GM12878 (cell line): Measurements from ENCODE around the gene OPRD1. TPM values are rescaled to one million over a fixed set of nuclear protein-coding genes. Genes with fewer than 3 reads are reported as not detected.

Experiments
- ATAC-seq: fragments of 200-7000 bp; cut with Tn5 transposase; 3 replicates; pipeline ENCODE4 v1.9.1; 2020; ENCODE audit warnings: mild to moderate bottlenecking, moderate library complexity
- BruUV-seq: library from RNA; stranded (reverse); fragments of 400-500 nt; replicated peaks from 2 replicates; lab custom pipeline; 2021; lab: Mats Ljungman, UMichigan
- CTCF ChIA-PET: fragments of 300-600 bp; sonication (Branson Sonifier 250); formaldehyde crosslinking; extraction: SDS; loops from one replicate; lab custom pipeline; 2021; ENCODE audit warnings: inconsistent platforms; lab: Yijun Ruan, JAX
- POLR2A ChIA-PET: fragments of 350-600 bp; formaldehyde crosslinking; extraction: SDS; loops from one replicate; lab custom pipeline; 2021; ENCODE audit warnings: inconsistent platforms; lab: Charles Lee
- RAD21 ChIA-PET: fragments of 300-600 bp; sonication (Branson Sonifier 250); formaldehyde crosslinking; loops from one replicate; lab custom pipeline; 2023; ENCODE audit warnings: antibody characterized with exemption; ENCODE audit not compliant: unreplicated experiment; lab: Charles Lee
- SMC1A ChIA-PET: fragments of 300-600 bp; sonication (Branson Sonifier 250); formaldehyde crosslinking; loops from one replicate; lab custom pipeline; 2023; ENCODE audit not compliant: unreplicated experiment, uncharacterized antibody; lab: Charles Lee
- DNase-seq: peaks from one replicate; pipeline ENCODE4 v3.0.0-alpha.2; 2011; ENCODE audit warnings: low read depth, low spot score
- FAIRE-seq: peaks from 3 replicates; lab custom pipeline; 2011; peaks lifted over from hg19 to GRCh38; lab: Jason Lieb, UNC
- H2AFZ ChIP-seq: 2 replicates; pipeline ENCODE4 v1.6.0; 2011; ENCODE audit warnings: low read depth, low read length, control low read depth; ENCODE audit not compliant: control insufficient read depth
- H3K27ac ChIP-seq: 2 replicates; pipeline ENCODE4 v1.5.1; 2011; ENCODE audit warnings: control low read depth; ENCODE audit not compliant: control insufficient read depth, insufficient read depth
- H3K27me3 ChIP-seq, 2 experiments: replicated peaks in 1 of 2; 2 replicates each; pipeline versions ENCODE4 v1.6.0 to v1.6.1; 2011; ENCODE audit warnings: low read length in 1 of 2; ENCODE audit not compliant: control insufficient read depth in 2 of 2, insufficient read depth in 2 of 2
- H3K36me3 ChIP-seq, 2 experiments: 2 replicates each; pipeline ENCODE4 v1.5.1; 2011; ENCODE audit warnings: low read length in 1 of 2; ENCODE audit not compliant: control insufficient read depth in 2 of 2, insufficient read depth in 2 of 2
- H3K4me1 ChIP-seq: 2 replicates; pipeline ENCODE4 v1.6.1; 2011; ENCODE audit warnings: mild to moderate bottlenecking, low read length, moderate library complexity, mixed read lengths; ENCODE audit not compliant: control insufficient read depth, insufficient read depth
- H3K4me2 ChIP-seq: 2 replicates; pipeline ENCODE4 v1.6.0; 2011; ENCODE audit warnings: control low read depth; ENCODE audit not compliant: control insufficient read depth, insufficient read depth
- H3K4me3 ChIP-seq: fragments of 200-600 bp; sonication (generic); 2 replicates; pipeline ENCODE4 v1.5.1; 2016
- H3K79me2 ChIP-seq: 2 replicates; pipeline ENCODE4 v1.6.0; 2011; ENCODE audit warnings: low read length; ENCODE audit not compliant: control insufficient read depth, insufficient read depth
- H3K9ac ChIP-seq: 2 replicates; pipeline ENCODE4 v1.8.0; 2011; ENCODE audit warnings: low read length, control low read depth, mixed read lengths; ENCODE audit not compliant: control insufficient read depth, insufficient read depth
- H3K9me3 ChIP-seq: replicated peaks from 3 replicates; pipeline ENCODE4 v1.5.1; 2011; ENCODE audit warnings: mild to moderate bottlenecking, low read length; ENCODE audit not compliant: control insufficient read depth, insufficient read depth
- H4K20me1 ChIP-seq: 2 replicates; pipeline ENCODE4 v1.6.0; 2011; ENCODE audit not compliant: control insufficient read depth, insufficient read depth
- CEBPB ChIP-seq, 2 experiments: fragments of 150-350 bp in 1 of 2; IDR thresholded peaks; 2 replicates each; pipeline ENCODE4 v1.6.1; 2012 to 2014; ENCODE audit warnings: low read depth in 2 of 2, low read length in 2 of 2, borderline replicate concordance in 1 of 2, inconsistent platforms in 1 of 2
- EGR1 ChIP-seq, 2 experiments: IDR thresholded peaks; 1 replicate in 1 of 2; 2 replicates in 1 of 2; pipeline ENCODE4 v1.6.1; 2011 to 2012; ENCODE audit warnings: low read depth in 2 of 2, low read length in 2 of 2, borderline replicate concordance in 1 of 2, mild to moderate bottlenecking in 1 of 2, moderate library complexity in 1 of 2
- JUNB ChIP-seq: IDR thresholded peaks from 2 replicates; pipeline ENCODE4 v1.6.1; 2016; ENCODE audit warnings: antibody characterized with exemption, mild to moderate bottlenecking
- MLLT1 ChIP-seq: fragments of 450-650 bp; IDR thresholded peaks from 2 replicates; pipeline ENCODE4 v1.6.1; 2016; ENCODE audit warnings: mild to moderate bottlenecking
- MXI1 ChIP-seq: fragments of 150-350 bp; IDR thresholded peaks from 2 replicates; pipeline ENCODE4 v1.6.1; 2011; ENCODE audit warnings: low read depth, mild to moderate bottlenecking, inconsistent platforms, low read length, improper control_type of control experiment
- MYC ChIP-seq: IDR thresholded peaks from 2 replicates; pipeline ENCODE4 v1.6.1; 2011; ENCODE audit warnings: mild to moderate bottlenecking, low read length, moderate library complexity, inconsistent platforms; ENCODE audit not compliant: insufficient read depth, insufficient replicate concordance, insufficient read length, severe bottlenecking
- NBN ChIP-seq: fragments of 450-650 bp; IDR thresholded peaks from 2 replicates; pipeline ENCODE4 v1.6.1; 2016
- PML ChIP-seq: IDR thresholded peaks from 2 replicates; pipeline ENCODE4 v1.6.1; 2012; ENCODE audit warnings: low read length, inconsistent platforms
- RAD51 ChIP-seq: fragments of 450-650 bp; IDR thresholded peaks from 2 replicates; pipeline ENCODE4 v1.6.1; 2016; ENCODE audit warnings: moderate library complexity, mild to moderate bottlenecking, inconsistent platforms
- SMAD5 ChIP-seq: IDR thresholded peaks from 2 replicates; pipeline ENCODE4 v1.6.1; 2016; ENCODE audit warnings: antibody characterized with exemption, low read depth
- TCF3 ChIP-seq: IDR thresholded peaks from 2 replicates; pipeline ENCODE4 v1.6.1; 2012; ENCODE audit warnings: low read depth, mild to moderate bottlenecking, low read length, borderline replicate concordance; ENCODE audit not compliant: insufficient read depth
- ZNF24 ChIP-seq: fragments of 450-650 bp; IDR thresholded peaks from 2 replicates; pipeline ENCODE4 v1.6.1; 2017; ENCODE audit warnings: antibody characterized with exemption, mild to moderate bottlenecking
- WGBS: methylation state at CpG from one replicate; pipeline ENCODE4 v1.1.6; 2016; ENCODE audit warnings: low lambda C conversion rate; ENCODE audit not compliant: insufficient replicate concordance, insufficient coverage; ENCODE audit errors: missing lambda C conversion rate; 5-methylcytosine and 5-hydroxymethylcytosine counted together
- in situ Hi-C: fragments of 300-500 bp; cut with MboI; formaldehyde crosslinking; loops from 9 replicates; pipeline ENCODE4 v1.14.3; 2018; ENCODE audit warnings: mixed read lengths
- intact Hi-C: fragments of 100-400 bp; cut with micrococcal nuclease; formaldehyde crosslinking; loops from one replicate; pipeline ENCODE4 v1.14.2; 2022; ENCODE audit not compliant: unreplicated experiment
- polyA plus RNA-seq, 11 experiments: library from polyadenylated mRNA; depleted of rRNA in 4 of 11; unstranded in 6 of 11; stranded (reverse) in 5 of 11; fragments of >200 nt; fragmentation: Nextera tagmentation in 4 of 11; fragmentation: Illumina TruSeq in 1 of 11; extraction: Ambion mirVana in 4 of 11; extraction: Trizol in 1 of 11; gene quantifications; 1 replicate in 1 of 11; 2 replicates in 10 of 11; pipeline versions ENCODE4 v1.2.1 to v1.2.3, GENCODE V29; 2011 to 2016; ENCODE audit warnings: inconsistent platforms in 2 of 11, missing spikeins in 2 of 11, low read depth in 1 of 11
- total RNA-seq, 4 experiments: library from RNA; depleted of rRNA in 3 of 4; stranded (reverse); fragments of >200 nt in 3 of 4; fragmentation: Illumina TruSeq in 1 of 4; extraction: Trizol in 1 of 4; gene quantifications; 2 replicates each; pipeline versions ENCODE4 v1.2.1 to v1.2.3, GENCODE V29; 2013 to 2021
- TF ChIP-seq, protein P1 (sequence below): fragments of 450-650 bp; IDR thresholded peaks from 2 replicates; pipeline ENCODE4 v1.6.1; 2017; ENCODE audit warnings: mild to moderate bottlenecking
- TF ChIP-seq, protein P2 (sequence below): fragments of 150-350 bp; IDR thresholded peaks from 2 replicates; pipeline ENCODE4 v1.6.1; 2014; ENCODE audit warnings: mild to moderate bottlenecking, low read depth, low read length

OPRD1 gene
- total and polyA plus RNA-seq, 10 of the 15 experiments (the other 5 are each of a cell fraction or from before 2014, with no cell fraction given), result 0.02 TPM; not detected in 8

DNA sequence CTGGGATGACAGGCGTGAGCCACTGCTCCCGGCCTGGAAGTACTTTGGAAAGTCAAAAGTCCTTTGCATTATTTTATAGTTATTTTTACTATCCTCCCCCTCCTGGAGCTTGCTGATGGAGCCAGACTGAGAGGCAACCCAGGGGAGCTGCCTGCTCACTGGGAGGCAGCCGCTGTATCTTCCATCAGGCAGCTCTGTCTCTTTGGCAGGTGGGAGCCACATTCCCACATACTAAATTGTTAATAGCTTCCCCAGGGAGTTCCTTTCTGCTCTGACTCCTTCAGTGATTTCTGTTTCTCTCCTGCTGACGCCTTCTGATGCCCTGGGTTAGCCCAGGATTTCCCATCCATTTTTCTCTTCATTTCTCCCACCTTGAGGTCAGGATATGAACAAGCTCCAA lies 4.9 kb upstream of the OPRD1 start:
- DNase-seq (no peak), FAIRE-seq (no peak)

DNA sequence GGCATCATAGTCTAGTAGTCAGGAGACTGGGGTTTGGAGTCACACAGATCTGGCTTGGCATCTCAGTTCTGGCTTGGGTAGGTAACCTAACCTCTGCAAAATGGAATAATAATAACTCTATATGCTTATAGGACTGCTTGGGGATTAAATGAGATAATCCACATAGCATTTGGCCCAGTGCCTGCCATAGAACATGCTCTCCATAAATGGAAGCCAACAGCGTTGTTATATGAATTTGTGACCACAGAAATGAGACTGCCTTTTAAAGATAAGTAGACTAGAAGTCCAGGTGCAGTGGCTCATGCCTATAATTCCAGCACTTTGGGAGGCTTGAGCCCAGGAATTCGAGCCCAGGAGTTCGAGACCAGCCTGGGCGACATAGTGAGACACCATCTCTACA lies 4.0 kb upstream of the OPRD1 start:
- CTCF ChIA-PET, result interaction anchor here (2.0 kb wide), 1 partner anchor 69 kb away, joined by 6 read pairs; no protein-coding TSS in a partner anchor
- no peak for TF ChIP-seq CEBPB (IDR thresholded peaks at IDR 0.05; ENCODE audit: borderline replicate concordance in 1 of 2, low read depth in 2 of 2, low read length in 2 of 2)
- TF ChIP-seq, protein P1, sequence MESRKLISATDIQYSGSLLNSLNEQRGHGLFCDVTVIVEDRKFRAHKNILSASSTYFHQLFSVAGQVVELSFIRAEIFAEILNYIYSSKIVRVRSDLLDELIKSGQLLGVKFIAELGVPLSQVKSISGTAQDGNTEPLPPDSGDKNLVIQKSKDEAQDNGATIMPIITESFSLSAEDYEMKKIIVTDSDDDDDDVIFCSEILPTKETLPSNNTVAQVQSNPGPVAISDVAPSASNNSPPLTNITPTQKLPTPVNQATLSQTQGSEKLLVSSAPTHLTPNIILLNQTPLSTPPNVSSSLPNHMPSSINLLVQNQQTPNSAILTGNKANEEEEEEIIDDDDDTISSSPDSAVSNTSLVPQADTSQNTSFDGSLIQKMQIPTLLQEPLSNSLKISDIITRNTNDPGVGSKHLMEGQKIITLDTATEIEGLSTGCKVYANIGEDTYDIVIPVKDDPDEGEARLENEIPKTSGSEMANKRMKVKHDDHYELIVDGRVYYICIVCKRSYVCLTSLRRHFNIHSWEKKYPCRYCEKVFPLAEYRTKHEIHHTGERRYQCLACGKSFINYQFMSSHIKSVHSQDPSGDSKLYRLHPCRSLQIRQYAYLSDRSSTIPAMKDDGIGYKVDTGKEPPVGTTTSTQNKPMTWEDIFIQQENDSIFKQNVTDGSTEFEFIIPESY, result no peak
- TF ChIP-seq PML, result no peak
- no peak for TF ChIP-seq NBN
- TF ChIP-seq MLLT1, result no peak
- no peak for TF ChIP-seq SMAD5
- no peak for TF ChIP-seq EGR1 (IDR thresholded peaks at IDR 0.05; ENCODE audit: borderline replicate concordance in 1 of 2, low read depth in 2 of 2, low read length in 2 of 2)
- TF ChIP-seq, protein P2, sequence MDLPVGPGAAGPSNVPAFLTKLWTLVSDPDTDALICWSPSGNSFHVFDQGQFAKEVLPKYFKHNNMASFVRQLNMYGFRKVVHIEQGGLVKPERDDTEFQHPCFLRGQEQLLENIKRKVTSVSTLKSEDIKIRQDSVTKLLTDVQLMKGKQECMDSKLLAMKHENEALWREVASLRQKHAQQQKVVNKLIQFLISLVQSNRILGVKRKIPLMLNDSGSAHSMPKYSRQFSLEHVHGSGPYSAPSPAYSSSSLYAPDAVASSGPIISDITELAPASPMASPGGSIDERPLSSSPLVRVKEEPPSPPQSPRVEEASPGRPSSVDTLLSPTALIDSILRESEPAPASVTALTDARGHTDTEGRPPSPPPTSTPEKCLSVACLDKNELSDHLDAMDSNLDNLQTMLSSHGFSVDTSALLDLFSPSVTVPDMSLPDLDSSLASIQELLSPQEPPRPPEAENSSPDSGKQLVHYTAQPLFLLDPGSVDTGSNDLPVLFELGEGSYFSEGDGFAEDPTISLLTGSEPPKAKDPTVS, result no peak
- no peak for TF ChIP-seq RAD51
- no peak for TF ChIP-seq MYC
- no peak for TF ChIP-seq MXI1
- no peak for TF ChIP-seq JUNB

More for the DNA sequence above, 4.9 kb upstream of the OPRD1 start:
- ChIA-PET SMC1A (no interaction called here), POLR2A (interaction anchor here (0.6 kb wide), 1 partner anchor 440 kb away, joined by 3 read pairs; no protein-coding TSS in a partner anchor)
- no peak overlapping the region for H3K4me2 ChIP-seq
- in situ Hi-C loops, result no loop called here
- no peak overlapping the region for H3K4me3 ChIP-seq
- H3K9ac ChIP-seq, result no peak overlapping the region
- H3K36me3 ChIP-seq, result no peaks in the 10 kb centered on the region
- no TSS peak for BruUV-seq
- WGBS, result 23% methylated on average over 4 of the region's 4 CpGs
- no peak for ATAC-seq
- no peaks in the 10 kb centered on the region for H3K4me1 ChIP-seq
- TF ChIP-seq ZNF24, result no peak
- TF ChIP-seq TCF3, result no peak
- TF ChIP-seq, all 136 proteins: peak for 0
- Histone ChIP-seq H4K20me1 (no peaks in the 10 kb centered on the region), H3K27ac (no peak overlapping the region), H2AFZ (no peak overlapping the region), H3K79me2 (no peaks in the 10 kb centered on the region), H3K9me3 (no peaks in the 10 kb centered on the region; the same call in 2 of the 3 replicates), H3K27me3 (no peaks in the 10 kb centered on the region; a peak in 1 of 4 replicates)
- intact Hi-C loops, result no loop called here
- RAD21 ChIA-PET, result interaction anchor here (0.7 kb wide), 1 partner anchor 162 kb away, joined by 3 read pairs; no protein-coding TSS in a partner anchor
- CTCF ChIA-PET, result interaction anchor here (0.5 kb wide), 1 partner anchor 17 kb away, joined by 3 read pairs; no protein-coding TSS in a partner anchor

More for the DNA sequence above, 4.0 kb upstream of the OPRD1 start:
- Histone ChIP-seq H3K27ac (no peak overlapping the region), H3K27me3 (no peaks in the 10 kb centered on the region; a peak in 1 of 4 replicates), H3K9ac (no peak overlapping the region), H4K20me1 (no peaks in the 10 kb centered on the region), H3K4me1 (no peaks in the 10 kb centered on the region), H3K4me3 (no peak overlapping the region), H2AFZ (no peak overlapping the region), H3K4me2 (no peak overlapping the region), H3K36me3 (no peaks in the 10 kb centered on the region), H3K9me3 (no peaks in the 10 kb centered on the region; the same call in 2 of the 3 replicates), H3K79me2 (no peaks in the 10 kb centered on the region)
- intact Hi-C loops, result no loop called here
- FAIRE-seq (no peak), ATAC-seq (no peak), DNase-seq (no peak)
- ChIA-PET RAD21 (no interaction called here), POLR2A (no interaction called here), SMC1A (no interaction called here)
- no TSS peak for BruUV-seq
- 29% methylated on average over 2 of the region's 4 CpGs for WGBS
- in situ Hi-C loops, result no loop called here
